IMR-90 (cell line): ENCODE data around the gene AMOTL1. TPM values are rescaled to one million over a fixed set of nuclear protein-coding genes. Genes with fewer than 3 reads are reported as not detected.

Experiments used
- ATAC-seq: fragments of 200-7000 bp; cut with Tn5 transposase; 2 replicates; pipeline ENCODE4 v1.9.1; 2020; ENCODE audit warnings: low read depth, mild to moderate bottlenecking, moderate library complexity
- BruUV-seq: library from RNA; stranded (reverse); fragments of 400-500 nt; replicated peaks from 2 replicates; lab custom pipeline; 2021; lab: Mats Ljungman, UMichigan
- CTCF ChIA-PET: fragments of 300-600 bp; formaldehyde crosslinking; extraction: SDS; loops from one replicate; lab custom pipeline; 2021; ENCODE audit warnings: antibody characterized with exemption; lab: Yijun Ruan, JAX
- POLR2A ChIA-PET: fragments of 300-600 bp; sonication (Branson Sonifier 250); formaldehyde crosslinking; loops from one replicate; lab custom pipeline; 2022; ENCODE audit warnings: antibody characterized with exemption; ENCODE audit not compliant: unreplicated experiment; lab: Charles Lee
- DNase-seq: peaks from one replicate; pipeline ENCODE4 v3.0.0; 2013
- H2AFZ ChIP-seq: replicated peaks from 2 replicates; pipeline ENCODE3; 2013; ENCODE audit warnings: low read length, mild to moderate bottlenecking; ENCODE audit not compliant: poor library complexity
- H2AK5ac ChIP-seq: 2 replicates; pipeline ENCODE4 v1.6.1; 2013; ENCODE audit warnings: low read depth, low read length, inconsistent platforms
- H2AK9ac ChIP-seq: replicated peaks from 2 replicates; pipeline ENCODE3; 2013; ENCODE audit warnings: mild to moderate bottlenecking, low read depth, low read length, moderate library complexity; ENCODE audit not compliant: poor library complexity
- H2BK120ac ChIP-seq: 2 replicates; pipeline ENCODE4 v1.6.1; 2013; ENCODE audit warnings: low read depth, low read length, inconsistent platforms
- H2BK15ac ChIP-seq: 3 replicates; pipeline ENCODE4 v1.6.1; 2013; ENCODE audit warnings: low read depth, low read length, inconsistent platforms
- H2BK20ac ChIP-seq: 2 replicates; pipeline ENCODE4 v1.6.1; 2013; ENCODE audit warnings: low read depth, mild to moderate bottlenecking, inconsistent platforms, low read length, moderate library complexity
- H2BK5ac ChIP-seq: 2 replicates; pipeline ENCODE4 v1.6.1; 2013; ENCODE audit warnings: mild to moderate bottlenecking, low read depth, low read length, inconsistent platforms; ENCODE audit not compliant: poor library complexity, severe bottlenecking
- H3K14ac ChIP-seq: replicated peaks from 2 replicates; pipeline ENCODE4 v1.6.1; 2013; ENCODE audit warnings: low read depth, low read length, inconsistent platforms
- H3K18ac ChIP-seq: 2 replicates; pipeline ENCODE4 v1.6.1; 2013; ENCODE audit warnings: low read depth, low read length, control low read depth
- H3K23ac ChIP-seq: 2 replicates; pipeline ENCODE4 v1.6.1; 2013; ENCODE audit warnings: low read depth, low read length, inconsistent platforms
- H3K27ac ChIP-seq: 2 replicates; pipeline ENCODE4 v1.5.1; 2013; ENCODE audit warnings: mild to moderate bottlenecking, control low read depth, low read length; ENCODE audit not compliant: insufficient read depth
- H3K27me3 ChIP-seq: 2 replicates; pipeline ENCODE4 v1.6.1; 2013; ENCODE audit warnings: low read length; ENCODE audit not compliant: control insufficient read depth, insufficient read depth
- H3K36me3 ChIP-seq: 2 replicates; pipeline ENCODE4 v1.6.1; 2013; ENCODE audit warnings: low read length, mixed read lengths; ENCODE audit not compliant: control insufficient read depth, insufficient read depth
- H3K4ac ChIP-seq: 2 replicates; pipeline ENCODE4 v1.6.1; 2013; ENCODE audit warnings: low read depth, low read length, inconsistent platforms
- H3K4me1 ChIP-seq: 2 replicates; pipeline ENCODE4 v1.6.1; 2013; ENCODE audit warnings: low read length, mixed read lengths; ENCODE audit not compliant: control insufficient read depth, insufficient read depth
- H3K4me2 ChIP-seq: 2 replicates; pipeline ENCODE4 v1.6.1; 2013; ENCODE audit warnings: low read depth, mild to moderate bottlenecking, control low read depth, low read length, moderate library complexity
- H3K4me3 ChIP-seq: 2 replicates; pipeline ENCODE4 v1.5.1; 2013; ENCODE audit warnings: low read depth, mild to moderate bottlenecking, control low read depth, low read length, moderate library complexity; ENCODE audit not compliant: insufficient read depth
- H3K56ac ChIP-seq: 2 replicates; pipeline ENCODE4 v1.6.1; 2013; ENCODE audit warnings: low read length, inconsistent platforms; ENCODE audit not compliant: insufficient read depth; ENCODE audit errors: extremely low read depth
- H3K79me1 ChIP-seq, 2 experiments: 2 replicates each; pipeline ENCODE4 v1.6.1; 2013; ENCODE audit warnings: low read length in 2 of 2, inconsistent platforms in 1 of 2, low read depth in 1 of 2
- H3K9ac ChIP-seq: 2 replicates; pipeline ENCODE4 v1.6.1; 2013; ENCODE audit warnings: low read depth, low read length, control low read depth
- H3K9me1 ChIP-seq: 2 replicates; pipeline ENCODE4 v1.6.1; 2013; ENCODE audit warnings: low read length, inconsistent platforms; ENCODE audit not compliant: insufficient read depth
- H3K9me3 ChIP-seq: 2 replicates; pipeline ENCODE4 v1.6.1; 2013; ENCODE audit warnings: low read length; ENCODE audit not compliant: control insufficient read depth, insufficient read depth
- H4K20me1 ChIP-seq: 2 replicates; pipeline ENCODE4 v1.6.1; 2013; ENCODE audit warnings: low read length, inconsistent platforms; ENCODE audit not compliant: insufficient read depth
- H4K5ac ChIP-seq: 2 replicates; pipeline ENCODE4 v1.6.1; 2013; ENCODE audit warnings: mild to moderate bottlenecking, low read depth, low read length, control low read depth
- H4K8ac ChIP-seq, 2 experiments: 2 replicates each; pipeline ENCODE4 v1.6.1; 2013; ENCODE audit warnings: low read depth in 2 of 2, low read length in 2 of 2, control low read depth in 1 of 2, inconsistent platforms in 1 of 2
- H4K91ac ChIP-seq: 2 replicates; pipeline ENCODE4 v1.6.1; 2013; ENCODE audit warnings: low read depth, low read length, inconsistent platforms; ENCODE audit not compliant: insufficient read depth
- BHLHE40 ChIP-seq: fragments of 150-350 bp; IDR thresholded peaks from 2 replicates; pipeline ENCODE4 v1.6.1; 2016; ENCODE audit warnings: mild to moderate bottlenecking, low read depth, low read length
- CTCF ChIP-seq: conservative IDR thresholded peaks from 2 replicates; pipeline ENCODE4 v1.5.1; 2012; ENCODE audit warnings: mild to moderate bottlenecking, low read depth, low read length, improper control_type of control experiment
- ELK1 ChIP-seq: fragments of 150-350 bp; IDR thresholded peaks from 2 replicates; pipeline ENCODE4 v1.6.1; 2016; ENCODE audit warnings: low read depth, mild to moderate bottlenecking, low read length, moderate library complexity, borderline replicate concordance
- FOS ChIP-seq: fragments of 150-350 bp; IDR thresholded peaks from 2 replicates; pipeline ENCODE4 v1.6.1; 2016; ENCODE audit warnings: low read depth, low read length
- POLR2A ChIP-seq: IDR thresholded peaks from 2 replicates; pipeline ENCODE4 v1.6.1; 2012; ENCODE audit warnings: mild to moderate bottlenecking, low read depth, low read length
- RAD21 ChIP-seq: IDR thresholded peaks from 2 replicates; pipeline ENCODE4 v1.6.1; 2012; ENCODE audit warnings: low read length, improper control_type of control experiment
- RCOR1 ChIP-seq: IDR thresholded peaks from 2 replicates; pipeline ENCODE4 v1.6.1; 2012; ENCODE audit warnings: mild to moderate bottlenecking, low read length, improper control_type of control experiment; ENCODE audit not compliant: insufficient replicate concordance
- RFX5 ChIP-seq: IDR thresholded peaks from 2 replicates; pipeline ENCODE4 v1.8.0; 2012; ENCODE audit warnings: low read depth, mild to moderate bottlenecking, low read length, moderate library complexity
- SMC3 ChIP-seq: fragments of 150-350 bp; IDR thresholded peaks from 2 replicates; pipeline ENCODE4 v1.6.1; 2016; ENCODE audit warnings: low read depth, mild to moderate bottlenecking, antibody characterized with exemption, low read length, moderate library complexity
- dilution Hi-C: fragments of 300-500 bp; cut with HindIII; formaldehyde crosslinking; loops from one replicate; pipeline ENCODE4 v1.14.3; 2018; ENCODE audit warnings: low sequenced_read_pairs; ENCODE audit not compliant: unreplicated experiment
- in situ Hi-C: fragments of 300-500 bp; cut with MboI; formaldehyde crosslinking; loops from 3 replicates; pipeline ENCODE4 v1.14.3; 2019; ENCODE audit warnings: low sequenced_read_pairs, inconsistent platforms, mixed read lengths
- intact Hi-C: fragments of 100-400 bp; cut with micrococcal nuclease; formaldehyde crosslinking; loops from 2 replicates; pipeline ENCODE4 v1.10.0; 2022
- polyA plus RNA-seq, 3 experiments: library from polyadenylated mRNA; depleted of rRNA; stranded (reverse); fragments of >200 nt; gene quantifications; 2 replicates each; pipeline ENCODE4 v1.2.3, GENCODE V29; 2012; ENCODE audit warnings: low replicate concordance in 1 of 3
- total RNA-seq: library from RNA; depleted of rRNA; stranded (reverse); fragments of >200 nt; gene quantifications from 2 replicates; pipeline ENCODE4 v1.2.3, GENCODE V29; 2012

AMOTL1 gene
- total and polyA plus RNA-seq, 2 of the 4 experiments (the other 2 are of a cell fraction) = 18.6 to 49.5 TPM

- ChIA-PET CTCF (no interaction called here), POLR2A (no interaction called here)
- peak overlapping the region; percentile 20; the same call in 1 of the 2 replicates for H3K4ac ChIP-seq
- ATAC-seq (no peak), DNase-seq (no peak)
- H2AK9ac ChIP-seq = no peak overlapping the region
- H4K20me1 ChIP-seq = peaks cover 49% of the 10 kb centered on the region
- no peak overlapping the region; the same call in 1 of the 2 replicates for H2AK5ac ChIP-seq
- dilution Hi-C loops (no loop called here), in situ Hi-C loops (no loop called here), intact Hi-C loops (no loop called here)
- peak overlapping the region; percentile 45; the same call in 1 of the 2 replicates for H3K23ac ChIP-seq
- no peaks in the 10 kb centered on the region for H3K36me3 ChIP-seq
- H3K9me1 ChIP-seq = peaks cover 15% of the 10 kb centered on the region
- H2AFZ ChIP-seq = no peak overlapping the region
- peaks cover 39 to 77% of the 10 kb centered on the region in 2 experiments for H3K79me1 ChIP-seq
- TF ChIP-seq FOS = no peak
- TF ChIP-seq POLR2A = no peak
- TF ChIP-seq RFX5 = no peak
- no peak for TF ChIP-seq SMC3
- no peak for TF ChIP-seq BHLHE40
- no peak for TF ChIP-seq RCOR1
- no peak for TF ChIP-seq CTCF
- no peak for TF ChIP-seq RAD21
- TF ChIP-seq ELK1 = no peak
- no peak overlapping the region for H3K27ac ChIP-seq
- no peak overlapping the region for H2BK15ac ChIP-seq
- no peak overlapping the region for H2BK20ac ChIP-seq
- H3K27me3 ChIP-seq = no peaks in the 10 kb centered on the region
- no peak overlapping the region for H3K14ac ChIP-seq
- H3K9me3 ChIP-seq = no peaks in the 10 kb centered on the region
- no peak overlapping the region for H2BK5ac ChIP-seq
- H4K91ac ChIP-seq = no peak overlapping the region
- no peak overlapping the region for H3K56ac ChIP-seq
- no peak overlapping the region for H3K4me2 ChIP-seq
- no peak overlapping the region for H3K9ac ChIP-seq
- H3K4me3 ChIP-seq = no peak overlapping the region
- peaks cover 23% of the 10 kb centered on the region for H3K4me1 ChIP-seq
- no TSS peak for BruUV-seq
- no peak overlapping the region for H4K8ac ChIP-seq
- H2BK120ac ChIP-seq = no peak overlapping the region
- H3K18ac ChIP-seq = peak overlapping the region; percentile 41; the same call in 1 of the 2 replicates
- H4K5ac ChIP-seq = no peak overlapping the region
These were observed 16.7 kb downstream of the AMOTL1 start for GRCh38 chr11:94784884-94785283.
